H1 (cell line): ENCODE measurements around the gene UBR3. TPM values are rescaled to one million over a fixed set of nuclear protein-coding genes. Genes with fewer than 3 reads are reported as not detected.

Source experiments
- CTCF ChIA-PET: fragments of 300-600 bp; sonication (Branson Sonifier 250); formaldehyde crosslinking; loops from one replicate; lab custom pipeline; 2021; ENCODE audit not compliant: partially characterized antibody; lab: Charles Lee
- POLR2A ChIA-PET: fragments of 300-600 bp; sonication (Branson Sonifier 250); formaldehyde crosslinking; loops from one replicate; lab custom pipeline; 2021; ENCODE audit warnings: inconsistent platforms; ENCODE audit not compliant: partially characterized antibody; lab: Charles Lee
- DNase-seq, 2 experiments: peaks; one replicate each; pipeline versions ENCODE4 v3.0.0 to v3.0.0-alpha.2; 2010 to 2022; ENCODE audit warnings: low spot score in 2 of 2, low read depth in 1 of 2, mixed read lengths in 1 of 2
- FAIRE-seq: peaks from 2 replicates; lab custom pipeline; 2011; peaks lifted over from hg19 to GRCh38; lab: Jason Lieb, UNC
- H2AFZ ChIP-seq: 2 replicates; pipeline ENCODE4 v1.8.1; 2012; ENCODE audit warnings: low read length, inconsistent platforms
- H2AK5ac ChIP-seq: 2 replicates; pipeline ENCODE4 v1.6.1; 2013; ENCODE audit warnings: low read depth, low read length
- H2BK120ac ChIP-seq: replicated peaks from 2 replicates; pipeline ENCODE3; 2013; ENCODE audit warnings: low read depth, low read length, inconsistent platforms
- H2BK12ac ChIP-seq: 2 replicates; pipeline ENCODE4 v1.6.1; 2013; ENCODE audit warnings: low read depth, low read length
- H2BK15ac ChIP-seq: 2 replicates; pipeline ENCODE4 v1.6.1; 2013; ENCODE audit warnings: low read length
- H2BK20ac ChIP-seq: 2 replicates; pipeline ENCODE4 v1.6.1; 2013; ENCODE audit warnings: low read length
- H2BK5ac ChIP-seq: 2 replicates; pipeline ENCODE4 v1.6.1; 2013; ENCODE audit warnings: low read depth, low read length
- H3K14ac ChIP-seq: 2 replicates; pipeline ENCODE4 v1.6.1; 2013; ENCODE audit warnings: inconsistent platforms; ENCODE audit not compliant: insufficient read length
- H3K18ac ChIP-seq: 2 replicates; pipeline ENCODE4 v1.6.1; 2013; ENCODE audit warnings: low read length; ENCODE audit errors: extremely low read depth
- H3K23ac ChIP-seq: 2 replicates; pipeline ENCODE4 v1.6.1; 2013; ENCODE audit warnings: inconsistent platforms; ENCODE audit not compliant: insufficient read length
- H3K23me2 ChIP-seq: 2 replicates; pipeline ENCODE4 v1.6.1; 2013; ENCODE audit warnings: low read depth, low read length
- H3K27ac ChIP-seq: 2 replicates; pipeline ENCODE4 v1.6.1; 2011; ENCODE audit warnings: low read depth, low read length, inconsistent platforms
- H3K27me3 ChIP-seq, 4 experiments: replicated peaks in 1 of 4; 1 replicate in 1 of 4; 2 replicates in 3 of 4; pipeline versions ENCODE4 v1.6.1 to v1.8.1; 2011 to 2013; ENCODE audit warnings: low read length in 3 of 4, mild to moderate bottlenecking in 3 of 4, inconsistent platforms in 2 of 4, mixed read lengths in 2 of 4, moderate library complexity in 1 of 4; ENCODE audit not compliant: control insufficient read depth in 3 of 4, insufficient read depth in 3 of 4; ENCODE audit errors: extremely low read depth in 1 of 4
- H3K36me3 ChIP-seq, 4 experiments: 2 replicates each; pipeline versions ENCODE4 v1.6.1 to v1.8.1; 2011 to 2013; ENCODE audit warnings: mild to moderate bottlenecking in 4 of 4, low read length in 3 of 4, moderate library complexity in 2 of 4, control low read depth in 1 of 4, inconsistent platforms in 1 of 4; ENCODE audit not compliant: insufficient read depth in 4 of 4, control insufficient read depth in 2 of 4
- H3K4ac ChIP-seq: replicated peaks from 2 replicates; pipeline ENCODE3; 2013; ENCODE audit warnings: low read length, low read depth, mixed read lengths, inconsistent platforms; ENCODE audit not compliant: insufficient read length
- H3K4me1 ChIP-seq, 4 experiments: replicated peaks in 1 of 4; 1 replicate in 1 of 4; 2 replicates in 3 of 4; pipeline versions ENCODE4 v1.6.1 to v1.8.1; 2011 to 2013; ENCODE audit warnings: low read length in 3 of 4, inconsistent platforms in 2 of 4, mixed read lengths in 1 of 4; ENCODE audit not compliant: insufficient read depth in 4 of 4, control insufficient read depth in 3 of 4
- H3K4me2 ChIP-seq, 2 experiments: 2 replicates each; pipeline versions ENCODE4 v1.6.1 to v1.8.1; 2011 to 2013; ENCODE audit warnings: low read depth in 2 of 2, low read length in 2 of 2, control low read depth in 1 of 2, inconsistent platforms in 1 of 2, mild to moderate bottlenecking in 1 of 2; ENCODE audit not compliant: insufficient read depth in 1 of 2
- H3K4me3 ChIP-seq, 4 experiments: fragments of 200-600, 300-600 bp in 1 of 4; sonication (generic), shearing (Covaris generic), sonication (Bioruptor Twin) in 1 of 4; 2 replicates each; pipeline versions ENCODE4 v1.5.1 to v1.8.1; 2011 to 2016; ENCODE audit warnings: low read length in 4 of 4, low read depth in 3 of 4, control low read depth in 2 of 4, inconsistent platforms in 2 of 4, mild to moderate bottlenecking in 2 of 4, mixed read lengths in 1 of 4, moderate library complexity in 1 of 4; ENCODE audit not compliant: insufficient read depth in 2 of 4; ENCODE audit errors: extremely low read depth in 1 of 4
- H3K56ac ChIP-seq: replicated peaks from 2 replicates; pipeline ENCODE3; 2013; ENCODE audit warnings: low read depth, mild to moderate bottlenecking, mixed read lengths, low read length, inconsistent platforms; ENCODE audit not compliant: insufficient read length
- H3K79me1 ChIP-seq: 2 replicates; pipeline ENCODE4 v1.6.1; 2013; ENCODE audit warnings: low read depth, low read length, control low read depth
- H3K79me2 ChIP-seq, 2 experiments: 2 replicates each; pipeline versions ENCODE4 v1.6.1 to v1.8.1; 2012 to 2013; ENCODE audit warnings: low read length in 2 of 2, mild to moderate bottlenecking in 2 of 2, inconsistent platforms in 1 of 2; ENCODE audit not compliant: insufficient read depth in 2 of 2, control insufficient read depth in 1 of 2
- H3K9ac ChIP-seq, 4 experiments: replicated peaks in 1 of 4; 1 replicate in 1 of 4; 2 replicates in 3 of 4; pipeline versions ENCODE4 v1.6.1 to v1.8.1; 2011 to 2013; ENCODE audit warnings: low read depth in 3 of 4, low read length in 3 of 4, control low read depth in 2 of 4, mild to moderate bottlenecking in 2 of 4, moderate library complexity in 2 of 4, inconsistent platforms in 1 of 4; ENCODE audit errors: extremely low read depth in 1 of 4
- H3K9me3 ChIP-seq, 2 experiments: 2 replicates each; pipeline versions ENCODE4 v1.6.1 to v1.8.1; 2012 to 2013; ENCODE audit warnings: mild to moderate bottlenecking in 2 of 2, moderate library complexity in 2 of 2, control low read depth in 1 of 2, inconsistent platforms in 1 of 2, low read depth in 1 of 2, low read length in 1 of 2, mixed read lengths in 1 of 2; ENCODE audit not compliant: insufficient read depth in 2 of 2
- H4K20me1 ChIP-seq, 2 experiments: replicated peaks in 1 of 2; 2 replicates each; pipeline versions ENCODE3 to v1.8.1; 2011 to 2013; ENCODE audit warnings: inconsistent platforms in 2 of 2, low read length in 2 of 2, mild to moderate bottlenecking in 1 of 2; ENCODE audit not compliant: insufficient read depth in 2 of 2, control insufficient read depth in 1 of 2
- H4K5ac ChIP-seq: 2 replicates; pipeline ENCODE4 v1.6.1; 2013; ENCODE audit warnings: low read length, low read depth, mixed read lengths, inconsistent platforms; ENCODE audit not compliant: insufficient read length
- H4K8ac ChIP-seq: 2 replicates; pipeline ENCODE4 v1.8.0; 2013; ENCODE audit warnings: mild to moderate bottlenecking, moderate library complexity, low read length, inconsistent platforms; ENCODE audit not compliant: insufficient read depth; ENCODE audit errors: extremely low read depth
- H4K91ac ChIP-seq: replicated peaks from 2 replicates; pipeline ENCODE3; 2013; ENCODE audit warnings: low read length, mixed read lengths, inconsistent platforms; ENCODE audit not compliant: insufficient read length
- ASH2L ChIP-seq: fragments of 200-600, 300-600 bp; sonication (generic); IDR thresholded peaks from one replicate; pipeline ENCODE4 v1.7.1; 2017; ENCODE audit warnings: low read length
- ATF3 ChIP-seq: IDR thresholded peaks from 2 replicates; pipeline ENCODE4 v1.6.1; 2011; ENCODE audit warnings: low read depth, mild to moderate bottlenecking, low read length; ENCODE audit not compliant: insufficient read depth
- FOSL1 ChIP-seq: IDR thresholded peaks from 2 replicates; pipeline ENCODE4 v1.6.1; 2011; ENCODE audit warnings: mild to moderate bottlenecking, low read depth, low read length, moderate library complexity; ENCODE audit not compliant: insufficient read depth
- KDM5A ChIP-seq: fragments of 200-600 bp; IDR thresholded peaks from 2 replicates; pipeline ENCODE4 v1.7.1; 2012; ENCODE audit warnings: mild to moderate bottlenecking, low read length, inconsistent platforms, mixed read lengths
- MAFK ChIP-seq: IDR thresholded peaks from 2 replicates; pipeline ENCODE4 v1.6.1; 2012; ENCODE audit warnings: low read depth, mild to moderate bottlenecking, improper control_type of control experiment, low read length
- NRF1 ChIP-seq: IDR thresholded peaks from 2 replicates; pipeline ENCODE4 v1.6.1; 2011; ENCODE audit warnings: mild to moderate bottlenecking, low read depth, low read length, improper control_type of control experiment
- PHF8 ChIP-seq: fragments of 200-600 bp; sonication (generic); conservative IDR thresholded peaks from 2 replicates; pipeline ENCODE4 v1.7.1; 2012; ENCODE audit warnings: low read depth, mild to moderate bottlenecking, inconsistent platforms, low read length, moderate library complexity
- POLR2AphosphoS5 ChIP-seq: IDR thresholded peaks from 2 replicates; pipeline ENCODE4 v1.6.1; 2011; ENCODE audit warnings: low read depth, low read length
- POU5F1 ChIP-seq: IDR thresholded peaks from 2 replicates; pipeline ENCODE4 v1.6.1; 2011; ENCODE audit warnings: low read depth, mild to moderate bottlenecking, low read length, moderate library complexity
- RAD21 ChIP-seq, 2 experiments: IDR thresholded peaks in 1 of 2; conservative IDR thresholded peaks in 1 of 2; 2 replicates each; pipeline ENCODE4 v1.6.1; 2011; ENCODE audit warnings: low read depth in 2 of 2, low read length in 2 of 2, improper control_type of control experiment in 1 of 2, inconsistent platforms in 1 of 2, mild to moderate bottlenecking in 1 of 2, moderate library complexity in 1 of 2
- SIN3A ChIP-seq, 2 experiments: IDR thresholded peaks in 1 of 2; conservative IDR thresholded peaks in 1 of 2; 2 replicates each; pipeline ENCODE4 v1.6.1; 2011 to 2012; ENCODE audit warnings: low read length in 2 of 2, improper control_type of control experiment in 1 of 2, low read depth in 1 of 2, mild to moderate bottlenecking in 1 of 2
- TAF1 ChIP-seq: IDR thresholded peaks from 2 replicates; pipeline ENCODE4 v1.6.1; 2011; ENCODE audit warnings: mild to moderate bottlenecking, low read depth, low read length
- TBP ChIP-seq: IDR thresholded peaks from 2 replicates; pipeline ENCODE4 v1.6.1; 2011; ENCODE audit warnings: low read depth, low read length, improper control_type of control experiment
- TEAD4 ChIP-seq: IDR thresholded peaks from 2 replicates; pipeline ENCODE4 v1.6.1; 2012; ENCODE audit warnings: low read depth, low read length, inconsistent platforms, mixed read lengths
- polyA plus RNA-seq, 7 experiments: library from polyadenylated mRNA; depleted of rRNA in 3 of 7; stranded (reverse) in 5 of 7; unstranded in 2 of 7; fragments of >200 nt in 5 of 7; fragments of 200-250 nt in 2 of 7; gene quantifications; 1 replicate in 5 of 7; 2 replicates in 1 of 7; 4 replicates in 1 of 7; pipeline versions ENCODE4 v1.2.1 to v1.2.3, GENCODE V29; 2011 to 2013; ENCODE audit warnings: missing spikeins in 2 of 7, mixed read lengths in 2 of 7
- total RNA-seq: library from RNA; stranded (reverse); fragmentation: NEBNext Ultra II Directional; extraction: Animal tissue kit (Norgen Biotek cat#: 25700); gene quantifications from 2 replicates; pipeline ENCODE4 v1.2.1, GENCODE V29; 2021
- TF ChIP-seq, protein P1 (sequence below): IDR thresholded peaks from 2 replicates; pipeline ENCODE4 v1.6.1; 2012; ENCODE audit warnings: inconsistent platforms

UBR3 gene
- total and polyA plus RNA-seq, 2 of the 8 experiments (the other 6 are each of a cell fraction or from before 2014, with no cell fraction given), result 3.7 to 17.7 TPM

GRCh38 chr2:169984145-169984544 lies 156.9 kb downstream of the UBR3 start:
- Histone ChIP-seq H3K79me1 (no peaks in the 10 kb centered on the region), H4K91ac (no peak overlapping the region), H3K18ac (no peak overlapping the region), H4K20me1 (no peaks in the 10 kb centered on the region), H3K4me1 (no peaks in the 10 kb centered on the region), H3K14ac (no peak overlapping the region), H3K79me2 (no peaks in the 10 kb centered on the region), H3K23me2 (no peaks in the 10 kb centered on the region), H2AK5ac (no peak overlapping the region), H2BK20ac (no peak overlapping the region), H3K36me3 (no peaks in the 10 kb centered on the region), H3K4me2 (no peak overlapping the region), H3K9me3 (no peaks in the 10 kb centered on the region), H3K56ac (no peak overlapping the region), H4K8ac (no peak overlapping the region), H2BK15ac (no peak overlapping the region), H2BK120ac (no peak overlapping the region), H4K5ac (no peak overlapping the region), H3K4me3 (no peak overlapping the region), H2AFZ (no peak overlapping the region), H3K23ac (no peak overlapping the region), H3K27ac (no peak overlapping the region), H2BK12ac (no peak overlapping the region), H2BK5ac (no peak overlapping the region), H3K4ac (no peak overlapping the region), H3K9ac (no peak overlapping the region), H3K27me3 (no peaks in the 10 kb centered on the region)
- FAIRE-seq (no peak), DNase-seq (no peak)
- CTCF ChIA-PET, result interaction anchor here (0.8 to 1.8 kb wide), 3 partner anchors 8 to 143 kb away, joined by 3 to 5 read pairs (median 3); no protein-coding TSS in a partner anchor
- POLR2A ChIA-PET, result no interaction called here
- no peak for TF ChIP-seq TBP
- no peak for TF ChIP-seq NRF1
- TF ChIP-seq MAFK, result no peak
- no peak for TF ChIP-seq POU5F1
- TF ChIP-seq ATF3, result no peak
- TF ChIP-seq TEAD4, result no peak
- no peak for TF ChIP-seq PHF8
- no peak for TF ChIP-seq POLR2AphosphoS5
- no peak for TF ChIP-seq KDM5A
- TF ChIP-seq FOSL1, result no peak
- TF ChIP-seq RAD21 (IDR thresholded peaks at IDR 0.05 in 1 of 2, conservative IDR thresholded peaks at IDR 0.05 in 1 of 2; ENCODE audit: low read depth in 2 of 2, low read length in 2 of 2), result no peak
- TF ChIP-seq SIN3A (conservative IDR thresholded peaks at IDR 0.05 in 1 of 2, IDR thresholded peaks at IDR 0.05 in 1 of 2; ENCODE audit: low read depth in 1 of 2, low read length in 2 of 2), result no peak
- no peak for TF ChIP-seq TAF1
- TF ChIP-seq ASH2L, result no peak
- TF ChIP-seq, protein P1, sequence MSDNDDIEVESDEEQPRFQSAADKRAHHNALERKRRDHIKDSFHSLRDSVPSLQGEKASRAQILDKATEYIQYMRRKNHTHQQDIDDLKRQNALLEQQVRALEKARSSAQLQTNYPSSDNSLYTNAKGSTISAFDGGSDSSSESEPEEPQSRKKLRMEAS, result no peak
